HG02798 (cell line): Measurements from ENCODE around the gene SPTA1.
"Not testable (repeated sequence)": the region's sequence is repeated elsewhere in the genome, so short reads cannot be mapped to it uniquely, and the experiment has no call there.

Experiments
- ATAC-seq: cut with Tn5 transposase; IDR thresholded peaks from one replicate; pipeline ENCODE4 v1.9.1; 2021; ENCODE audit warnings: mild to moderate bottlenecking; ENCODE audit not compliant: unreplicated experiment, poor library complexity

Gene SPTA1

DNA sequence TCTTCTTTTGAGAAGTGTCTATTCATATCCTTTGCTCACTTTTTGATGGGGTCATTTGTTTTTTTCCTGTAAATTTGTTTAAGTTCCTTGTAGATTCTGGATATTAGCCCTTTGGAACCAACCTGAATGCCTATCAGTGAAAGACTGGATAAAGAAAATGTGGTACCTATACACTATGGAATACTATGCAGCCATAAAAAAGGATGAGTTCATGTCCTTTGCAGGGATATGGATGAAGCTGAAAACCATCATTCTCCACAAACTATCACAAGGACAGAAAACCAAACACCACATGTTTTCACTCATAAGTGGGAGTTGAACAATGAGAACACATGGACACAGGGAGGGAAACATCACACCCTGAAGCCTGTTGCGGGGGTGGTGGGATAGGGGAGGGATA, 1.8 kb upstream of the SPTA1 start:
- ATAC-seq, result not testable (repeated sequence)

DNA sequence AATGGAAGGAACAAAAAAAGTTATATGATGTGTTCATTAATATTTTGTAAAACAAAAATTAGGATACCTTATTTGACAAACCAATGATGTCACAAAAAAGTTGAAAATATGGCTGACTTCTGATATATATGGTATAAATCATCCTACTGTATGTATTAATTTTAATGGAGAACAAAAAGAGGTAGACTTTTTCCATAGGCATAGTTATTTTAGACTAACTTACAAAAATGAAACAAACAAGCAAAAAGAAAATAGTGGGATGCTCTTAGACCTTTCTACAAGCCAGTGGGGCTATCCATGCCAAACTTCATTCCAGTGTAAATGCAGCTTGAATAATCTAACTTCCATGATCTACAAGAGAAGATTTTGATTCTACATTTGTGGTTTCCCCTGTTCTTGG, 522 bp upstream of the SPTA1 start:
- no peak for ATAC-seq

DNA sequence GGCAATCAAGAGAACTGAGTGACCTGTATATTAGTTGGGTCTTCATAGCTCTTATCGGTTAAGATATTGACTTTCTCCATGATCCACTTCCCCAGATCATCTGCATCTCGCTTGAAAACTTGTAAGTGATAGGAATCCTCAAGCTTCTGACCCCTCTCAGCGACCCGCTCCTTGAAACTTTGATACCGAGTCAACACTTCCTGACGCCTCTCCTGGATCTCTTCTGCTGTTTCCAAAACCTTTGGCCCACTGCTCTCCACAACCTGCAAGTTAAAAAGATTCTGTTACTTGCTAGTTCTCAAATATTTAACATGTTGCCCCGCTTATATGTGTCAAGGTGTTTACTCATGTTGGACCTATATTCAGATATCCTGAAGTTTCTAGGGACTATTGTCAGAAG, 1.4 kb downstream of the SPTA1 start:
- no peak for ATAC-seq

DNA sequence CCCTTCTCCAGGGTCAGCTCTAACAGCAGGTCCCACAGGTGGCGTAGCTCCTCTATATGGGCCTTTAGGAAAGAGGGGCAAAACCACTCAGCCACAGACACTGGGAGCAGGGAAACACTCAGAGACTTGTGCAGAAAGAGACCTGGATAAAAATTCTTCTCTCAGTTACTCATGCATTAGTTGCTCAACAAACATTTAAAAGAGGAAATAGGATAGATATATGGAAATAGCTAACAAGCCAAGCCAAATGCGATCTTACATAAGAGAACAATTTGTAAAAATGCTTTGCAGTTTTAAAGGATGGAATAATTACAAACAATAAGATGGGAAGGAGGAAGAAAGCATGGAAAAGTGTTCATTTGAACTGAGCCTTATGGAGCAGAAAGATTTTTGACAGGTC, 4.9 kb downstream of the SPTA1 start:
- no peak for ATAC-seq

DNA sequence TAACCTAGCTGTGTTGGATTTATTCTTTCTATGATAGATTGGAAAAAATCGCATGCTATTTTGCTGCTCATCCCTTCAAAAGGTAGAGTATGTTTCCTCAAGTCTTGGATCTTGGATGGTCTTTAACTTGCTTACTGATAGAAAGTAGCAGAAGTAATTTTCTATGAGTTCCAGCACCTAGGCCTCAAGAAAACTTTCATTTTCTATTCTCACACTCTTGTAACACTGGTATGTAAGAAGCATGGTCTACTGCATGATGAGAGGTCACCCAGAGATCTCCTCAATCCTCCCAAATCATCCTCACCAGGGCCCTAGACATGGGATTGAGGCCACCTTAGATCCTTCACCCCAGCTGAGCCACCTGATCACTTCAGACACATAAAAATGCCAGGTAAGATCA, 7.2 kb downstream of the SPTA1 start:
- ATAC-seq, result peak; percentile 46

DNA sequence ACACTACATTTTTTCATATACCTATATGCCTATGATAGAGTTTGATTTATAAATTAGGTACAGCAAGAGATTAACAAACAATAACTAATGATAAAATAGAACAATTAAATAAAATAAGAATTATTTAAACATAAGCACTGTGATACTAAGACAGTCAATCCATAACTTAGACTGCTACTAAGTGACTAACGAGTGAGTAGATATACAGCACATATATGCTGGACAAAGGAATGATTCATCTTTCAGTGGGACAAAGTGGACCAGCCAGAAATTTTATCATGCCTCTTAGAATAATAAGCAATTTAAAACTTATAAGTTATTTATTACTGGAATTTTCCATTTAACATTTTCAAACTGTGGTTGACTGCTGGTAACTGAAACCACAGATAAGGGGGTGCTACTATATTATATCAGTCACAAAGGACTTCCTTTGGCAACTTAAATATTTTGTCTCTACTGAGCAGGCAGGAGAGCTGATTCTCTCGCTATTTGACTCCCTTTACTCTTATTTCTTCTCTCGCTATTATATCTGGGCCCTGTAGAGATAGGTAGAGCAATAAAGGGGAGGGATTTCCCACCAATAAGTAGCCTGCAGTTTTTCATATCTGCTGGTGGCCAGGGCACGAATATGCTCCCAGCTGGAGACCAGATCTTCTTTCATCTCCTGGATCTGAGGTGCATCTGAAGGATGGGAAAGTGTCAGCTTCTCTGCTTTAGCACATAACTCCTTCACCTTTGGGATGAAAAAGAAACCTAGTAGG, 10.8 kb downstream of the SPTA1 start:
- no peak for ATAC-seq

DNA sequence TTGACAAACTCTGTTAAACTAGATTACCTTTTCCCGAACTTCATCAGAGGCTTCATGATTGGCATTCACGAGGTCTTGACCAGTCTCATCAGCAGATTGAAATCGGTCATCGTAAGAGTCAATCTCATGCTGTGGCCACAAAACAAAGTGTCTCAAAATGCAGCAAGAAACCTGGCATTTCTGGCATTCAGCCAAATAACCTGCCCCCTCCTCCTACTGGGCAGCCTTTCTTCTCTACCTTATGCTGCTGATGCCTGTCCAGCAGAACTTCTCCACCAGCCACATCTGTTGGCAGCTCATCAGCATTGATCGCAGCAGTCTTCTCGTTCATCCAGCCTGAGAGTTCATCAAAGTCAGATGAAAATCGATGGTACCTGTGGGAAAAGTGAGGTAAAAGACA, 12.2 kb downstream of the SPTA1 start:
- no peak for ATAC-seq

DNA sequence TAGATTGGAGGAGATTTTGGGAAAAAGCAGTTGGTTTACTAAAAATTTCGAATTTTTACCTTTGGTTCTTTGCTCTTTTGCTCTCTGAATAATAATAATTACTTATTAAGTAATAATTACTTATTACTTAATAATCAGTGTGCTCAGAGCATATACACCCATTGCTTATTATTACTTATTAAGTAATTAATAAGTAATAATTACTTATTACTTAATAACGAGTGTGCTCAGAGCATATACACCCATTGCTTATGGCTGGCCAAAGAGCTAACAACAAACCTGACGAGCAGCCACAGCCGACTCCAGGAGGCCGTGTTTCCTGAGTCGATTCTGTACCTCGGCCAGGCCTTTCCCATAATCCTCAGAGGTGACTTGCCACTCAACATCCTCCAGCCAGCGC, 20.5 kb downstream of the SPTA1 start:
- ATAC-seq, result no peak

DNA sequence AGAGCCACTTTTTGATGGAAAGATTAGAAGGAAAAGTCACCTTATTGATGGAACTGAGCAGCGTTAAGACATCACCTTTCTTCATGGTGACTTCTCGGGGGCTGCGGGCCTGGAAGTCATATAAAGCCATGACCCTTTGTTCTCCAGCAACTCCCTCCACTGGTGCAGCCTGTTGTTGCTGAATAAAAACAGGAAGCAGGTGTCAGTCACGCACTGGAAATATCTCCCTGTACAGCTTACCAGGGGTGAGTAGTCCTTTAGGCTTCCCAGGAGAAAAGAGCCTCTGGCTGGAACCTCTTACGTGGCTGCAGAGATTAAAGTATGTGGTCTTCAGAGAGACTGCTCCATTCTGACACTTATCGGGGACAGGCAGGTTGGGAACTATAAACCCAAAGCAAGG, 31.9 kb downstream of the SPTA1 start:
- ATAC-seq, result no peak

DNA sequence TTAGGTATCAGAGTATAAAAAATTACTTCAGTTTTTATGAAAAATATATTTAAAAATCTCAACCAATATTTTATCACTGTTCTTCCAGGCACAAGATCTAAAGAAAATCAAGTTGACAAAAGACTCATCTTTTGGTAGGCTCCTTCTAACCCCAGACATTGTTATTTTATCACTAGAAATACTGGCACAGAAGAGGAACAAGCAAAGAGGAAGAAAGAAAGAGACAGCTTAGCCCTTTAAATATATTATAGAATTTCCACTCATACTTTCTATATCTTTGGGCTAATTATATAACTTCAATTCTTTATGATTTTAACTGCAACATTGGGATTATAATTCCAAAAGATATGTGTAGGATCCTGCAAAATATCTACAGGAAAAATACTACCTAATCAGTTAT, 32.4 kb downstream of the SPTA1 start:
- ATAC-seq, result no peak

DNA sequence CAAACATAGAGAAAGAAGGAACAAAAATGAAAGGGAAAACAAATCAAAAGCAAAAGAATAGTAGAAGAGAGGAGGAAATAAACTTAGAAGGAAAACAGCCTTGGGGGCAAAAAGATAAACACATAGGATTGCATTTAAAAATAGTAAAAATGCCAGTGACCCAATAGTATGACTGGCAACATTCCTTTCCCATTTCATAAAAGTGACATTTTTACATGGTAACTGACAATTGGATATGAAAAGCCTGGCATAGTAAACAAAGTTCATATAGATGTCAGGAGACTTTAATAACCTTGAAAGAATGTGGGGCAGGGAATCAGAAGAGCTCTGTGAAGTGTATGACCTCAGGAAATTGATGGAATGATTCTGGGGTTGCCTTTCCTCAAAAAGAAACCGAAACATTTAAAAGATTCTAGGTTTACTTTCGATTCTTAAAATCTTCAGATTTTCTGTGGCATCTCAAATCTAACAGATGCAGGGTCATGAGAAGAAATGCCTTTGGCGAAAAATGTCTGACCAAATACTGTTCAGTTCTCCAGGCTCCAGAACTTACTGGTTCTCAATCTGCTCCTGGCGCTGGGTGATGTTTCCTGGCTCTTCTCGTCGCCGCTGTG, 33.7 kb downstream of the SPTA1 start:
- no peak for ATAC-seq

DNA sequence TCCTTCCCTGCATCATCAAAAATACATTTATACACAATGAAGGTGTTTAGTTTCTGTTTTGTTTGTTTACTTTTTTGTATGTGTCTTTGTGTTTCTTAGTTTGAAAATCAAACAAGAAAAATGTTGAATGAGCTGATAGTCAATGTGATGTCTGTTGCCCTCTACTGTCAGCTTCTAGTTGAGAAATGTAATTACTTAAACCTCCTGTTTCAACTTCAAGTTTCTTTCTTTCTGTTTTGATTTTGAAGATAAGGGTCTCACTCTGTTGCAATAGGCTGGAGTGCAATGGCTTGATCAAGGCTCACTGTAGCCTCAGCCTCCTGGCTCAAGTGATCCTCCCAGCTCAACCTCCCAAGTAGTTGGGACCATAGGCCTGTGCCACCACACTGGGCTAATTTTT, 37.5 kb downstream of the SPTA1 start:
- no peak for ATAC-seq

DNA sequence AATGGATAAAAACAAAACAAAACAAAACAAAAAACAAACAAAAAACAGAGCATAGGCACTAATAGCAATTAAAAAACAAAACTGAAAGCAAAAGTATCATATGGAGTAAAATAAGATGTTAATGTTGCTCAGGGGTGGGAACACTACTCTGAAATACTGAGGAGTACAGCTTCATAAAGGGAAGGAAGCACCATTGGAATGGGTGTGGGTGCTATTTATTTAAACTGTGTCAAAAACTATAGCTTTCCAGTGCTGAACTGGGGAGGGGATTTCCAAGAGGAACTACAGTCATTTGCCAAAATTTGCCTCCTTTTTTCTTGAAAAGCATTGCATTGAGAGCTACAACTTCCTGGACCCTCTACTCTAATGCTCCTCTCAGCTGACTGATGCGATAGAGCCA, 40.0 kb downstream of the SPTA1 start:
- no peak for ATAC-seq

DNA sequence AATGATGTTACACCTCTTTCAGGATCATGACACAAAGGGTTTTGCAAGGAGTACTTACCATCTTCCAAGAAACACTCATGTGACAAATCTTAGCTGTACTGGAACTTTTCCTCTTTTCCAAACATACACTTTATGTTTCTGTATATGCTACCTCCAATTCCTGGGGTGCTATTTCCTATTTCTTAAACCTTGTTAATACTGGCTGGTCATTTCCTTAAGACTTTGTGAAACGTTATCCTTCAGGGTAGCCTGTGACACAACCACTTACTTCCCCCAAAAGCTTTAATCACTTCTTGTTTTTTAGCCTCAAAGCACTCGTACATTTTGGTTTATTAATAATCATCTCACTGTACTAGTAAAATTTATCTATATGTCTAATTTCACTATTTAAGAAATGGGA, 42.1 kb downstream of the SPTA1 start:
- ATAC-seq, result no peak

DNA sequence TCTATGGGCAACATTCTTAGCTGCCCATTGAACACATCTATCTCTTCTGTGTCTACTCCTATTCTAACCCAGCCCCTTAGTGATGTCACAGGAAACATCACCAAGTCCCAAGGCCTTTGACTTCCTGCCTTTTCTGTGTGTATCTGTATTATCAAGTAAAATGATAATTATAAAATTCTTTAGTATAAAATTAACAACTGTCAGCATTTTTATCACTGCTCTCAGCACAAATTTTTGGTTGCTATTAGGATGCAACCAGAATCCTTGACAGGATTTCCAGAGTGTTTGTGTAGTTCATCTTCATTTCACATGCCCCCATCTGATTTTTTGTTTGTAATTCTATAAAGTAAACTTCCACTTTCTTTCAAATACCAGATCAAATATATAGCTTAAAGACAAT, 47.6 kb downstream of the SPTA1 start:
- ATAC-seq, result no peak

DNA sequence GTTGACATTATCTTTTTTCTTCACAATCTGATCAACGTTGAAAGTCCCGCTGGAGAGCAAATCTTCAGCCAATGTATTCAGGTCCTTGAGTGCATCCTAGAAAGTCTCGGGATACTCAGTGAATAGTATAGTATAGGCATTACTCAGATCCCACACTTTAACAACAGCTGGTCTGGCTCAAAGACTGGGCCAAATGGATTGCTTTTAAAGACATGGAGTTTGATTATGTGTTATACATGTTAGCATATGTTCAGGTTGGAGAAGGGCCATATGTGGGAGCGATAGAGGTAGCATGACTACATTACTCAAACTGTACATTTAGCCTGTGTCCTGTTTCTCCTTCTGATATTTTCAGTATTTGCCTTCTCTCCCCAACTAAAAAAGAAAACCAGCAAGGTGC, 48.4 kb downstream of the SPTA1 start:
- no peak for ATAC-seq

DNA sequence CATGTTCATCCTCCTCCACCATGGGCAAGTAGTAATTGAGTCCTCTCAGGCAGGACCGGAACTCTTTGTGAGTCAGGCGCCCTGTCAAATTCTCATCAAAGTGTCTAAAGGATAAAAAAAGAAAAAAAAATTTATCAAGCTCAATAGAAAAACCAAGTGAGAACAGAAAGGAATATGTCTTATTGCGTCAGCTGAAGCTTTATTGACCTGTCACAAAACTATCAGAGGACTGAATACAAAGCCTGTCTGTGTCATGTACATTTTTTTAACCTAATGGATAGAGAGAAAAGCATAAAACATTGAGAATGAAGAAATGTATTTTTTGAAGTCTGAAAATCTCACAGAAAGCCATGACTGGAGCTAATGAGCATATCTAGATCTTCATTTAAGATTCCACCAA, 72.8 kb downstream of the SPTA1 start:
- no peak for ATAC-seq

DNA sequence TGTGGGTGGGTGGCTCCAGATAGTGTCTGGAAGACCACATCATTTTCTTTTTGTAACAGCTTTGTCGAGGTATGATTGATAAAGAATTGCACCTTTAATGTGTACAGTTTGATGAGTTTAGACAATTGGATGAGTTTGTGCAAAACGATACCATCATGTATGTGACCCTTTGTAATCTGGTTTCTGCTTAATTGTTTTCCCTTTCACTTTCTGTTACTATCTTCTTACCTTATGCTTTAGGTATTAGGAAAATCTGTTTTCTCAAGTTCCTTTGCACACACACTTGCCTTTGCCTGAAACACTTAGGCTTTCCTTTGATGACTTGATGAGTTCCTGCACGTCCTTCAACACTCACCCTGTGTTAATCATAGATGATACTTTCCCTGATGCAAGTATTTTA, 74.6 kb downstream of the SPTA1 start:
- ATAC-seq, result no peak

DNA sequence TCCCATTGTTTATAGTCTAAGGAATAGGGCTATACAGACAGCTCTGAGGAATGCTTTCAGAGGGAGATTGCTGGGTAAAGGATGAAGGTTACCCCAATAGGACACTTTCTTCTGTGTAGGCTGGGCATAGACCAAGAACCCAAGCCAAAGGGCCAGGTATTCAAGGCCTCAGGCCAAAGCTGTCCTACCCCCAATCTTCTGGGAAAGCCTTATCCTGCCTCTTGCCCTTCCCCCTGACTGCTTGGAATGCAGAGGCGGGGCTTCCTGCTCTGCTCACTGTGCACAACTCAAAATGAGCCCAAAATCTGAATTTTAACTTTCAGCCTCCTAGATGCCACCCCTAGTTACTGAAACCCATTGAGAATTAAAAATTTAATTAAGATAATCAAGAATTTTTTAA, 79.2 kb downstream of the SPTA1 start:
- ATAC-seq, result no peak

DNA sequence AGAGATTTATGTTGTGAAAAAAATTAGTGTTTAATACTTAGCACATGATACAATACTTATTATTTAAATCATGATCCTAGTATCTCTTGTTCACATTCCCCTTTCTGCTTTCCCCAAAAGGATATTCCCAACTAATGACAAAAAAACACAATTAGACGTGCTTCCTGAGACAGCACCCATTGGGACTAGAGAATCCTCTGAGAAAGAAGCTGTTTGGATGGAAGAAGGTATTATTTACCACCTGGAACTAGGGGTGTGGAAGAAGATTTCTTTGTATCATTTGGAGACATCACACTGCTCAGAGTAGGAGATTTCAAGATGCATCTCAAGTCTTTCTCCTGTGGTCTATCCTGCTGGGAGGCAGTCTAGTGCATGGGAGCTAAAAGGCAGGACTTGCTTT, 81.5 kb downstream of the SPTA1 start, which contains the start of gene OR10Z1:
TSS of gene OR10Z1 (plus strand) at position 301 of the 400 bp plus-strand sequence. CDS start 1,171 bp downstream, outside the sequence.
- ATAC-seq, result no peak

DNA sequence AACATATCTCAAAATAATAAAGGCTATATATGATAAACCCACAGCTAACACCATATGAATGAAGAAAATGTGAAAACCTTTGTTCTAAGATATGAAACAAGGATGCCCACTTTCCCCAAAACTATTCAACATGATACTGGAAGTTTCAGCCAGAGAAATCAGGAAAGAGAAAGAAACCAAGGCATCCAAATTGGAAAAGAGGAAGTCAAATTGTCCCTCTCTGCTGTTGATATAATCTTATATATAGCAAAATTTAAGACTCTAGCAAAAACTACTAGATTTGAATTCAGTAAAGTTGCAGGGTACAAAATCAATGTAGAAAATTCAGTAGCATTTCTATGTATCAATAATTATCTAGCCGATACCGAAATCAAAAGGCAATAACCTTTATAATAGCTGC, 85.8 kb downstream of the SPTA1 start:
- no peak for ATAC-seq

DNA sequence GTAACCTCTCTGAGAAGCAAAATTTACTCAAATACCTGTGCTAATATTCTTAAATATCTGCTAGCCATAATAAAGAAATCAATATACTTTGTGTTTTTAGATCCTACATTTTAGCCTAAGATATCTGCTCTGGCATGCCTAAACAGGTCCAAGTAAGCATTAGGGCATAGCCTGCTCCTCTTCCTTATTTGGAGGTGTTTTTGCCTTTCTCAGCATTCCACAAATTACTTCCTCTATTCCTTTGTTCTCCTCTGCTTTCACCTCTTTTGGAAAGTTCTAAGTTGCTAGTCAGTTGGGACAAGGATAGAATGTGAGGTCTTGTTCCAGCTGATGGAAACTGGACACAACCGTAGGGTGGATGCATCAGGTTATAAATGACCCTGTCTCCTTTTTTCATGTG, 99.6 kb downstream of the SPTA1 start:
- no peak for ATAC-seq
